Renal pelvis (tissue), 4 donors: Measurements from ENCODE around the gene MOK. TPM values are rescaled to one million over a fixed set of nuclear protein-coding genes. Genes with fewer than 3 reads are reported as not detected.

Experiments
- DNase-seq: peaks from one replicate; pipeline ENCODE4 v3.0.0-alpha.2; 2013
- polyA plus RNA-seq, 3 donors: library from polyadenylated mRNA; unstranded; fragments of 120-200 nt; gene quantifications; one replicate each; pipeline ENCODE4 v1.2.1, GENCODE V29; 2013; ENCODE audit not compliant: insufficient read length in 3 of 3

MOK gene
- polyA plus RNA-seq, 3 donors: 27.8 to 42.0 (median 36.1) TPM

- no peak for DNase-seq
Measured at GRCh38 chr14:102225936-102226335, 79.0 kb downstream of the MOK start.

GRCh38 chr14:102225386-102225785 lies 79.6 kb downstream of the MOK start:
- peak; percentile 33 for DNase-seq

- no peak for DNase-seq
Measured at GRCh38 chr14:102223682-102224081, 81.3 kb downstream of the MOK start.

GRCh38 chr14:102222751-102223150 lies 82.2 kb downstream of the MOK start:
- no peak for DNase-seq

- DNase-seq: no peak
Measured at GRCh38 chr14:102222009-102222575, 82.9 kb downstream of the MOK start.

- no peak for DNase-seq
Measured at GRCh38 chr14:102221026-102221425, 83.9 kb downstream of the MOK start.

- DNase-seq: no peak
Measured at GRCh38 chr14:102220031-102220430, 84.9 kb downstream of the MOK start.

- no peak for DNase-seq
Measured at GRCh38 chr14:102219316-102219715, 85.6 kb downstream of the MOK start.

- no peak for DNase-seq
Measured at GRCh38 chr14:102218688-102219087, 86.3 kb downstream of the MOK start.

- DNase-seq: no peak
Measured at GRCh38 chr14:102217987-102218421, 87.0 kb downstream of the MOK start.

GRCh38 chr14:102217399-102217798 lies 87.6 kb downstream of the MOK start:
- no peak for DNase-seq

- no peak for DNase-seq
Measured at GRCh38 chr14:102215576-102216250, 89.3 kb downstream of the MOK start.

- no peak for DNase-seq
Measured at GRCh38 chr14:102215071-102215470, 89.9 kb downstream of the MOK start.

GRCh38 chr14:102213984-102214658 lies 90.8 kb downstream of the MOK start:
- DNase-seq: no peak

GRCh38 chr14:102213470-102213869 lies 91.5 kb downstream of the MOK start:
- DNase-seq: no peak

GRCh38 chr14:102212845-102213244 lies 92.1 kb downstream of the MOK start:
- no peak for DNase-seq

- no peak for DNase-seq
Measured at GRCh38 chr14:102212356-102212755, 92.6 kb downstream of the MOK start.

GRCh38 chr14:102211240-102211639 lies 93.7 kb downstream of the MOK start:
- DNase-seq: no peak

GRCh38 chr14:102210421-102211042 lies 94.4 kb downstream of the MOK start:
- DNase-seq: no peak

GRCh38 chr14:102209224-102209966 lies 95.6 kb downstream of the MOK start:
- peak; percentile 77 for DNase-seq

GRCh38 chr14:102208741-102209140 lies 96.2 kb downstream of the MOK start:
- no peak for DNase-seq

- no peak for DNase-seq
Measured at GRCh38 chr14:102207831-102208365, 97.1 kb downstream of the MOK start.
